Smooth muscle cell (in vitro differentiated cells): ENCODE results near the gene CDK15. TPM values are rescaled to one million over a fixed set of nuclear protein-coding genes. Genes with fewer than 3 reads are reported as not detected.
A peak's percentile ranks its signal among the peaks of the same experiment; 100 is the strongest.

Experiments used
- DNase-seq: peaks from one replicate; lab custom pipeline; 2025; ENCODE audit not compliant: unreplicated experiment; lab: John Stamatoyannopoulos, UW
- H2AFZ ChIP-seq: fragments of 200-600 bp; sonication (generic); 2 replicates; pipeline ENCODE4 v1.6.0; 2016; ENCODE audit warnings: antibody characterized with exemption, low read depth, mild to moderate bottlenecking
- H3F3A ChIP-seq: fragments of 200-600 bp; sonication (generic); 2 replicates; pipeline ENCODE4 v1.6.0; 2017; ENCODE audit warnings: antibody characterized with exemption, low read depth
- H3K27ac ChIP-seq: fragments of 200-600 bp; sonication (generic); 2 replicates; pipeline ENCODE4 v1.5.1; 2016; ENCODE audit warnings: low read depth, mild to moderate bottlenecking
- H3K27me3 ChIP-seq: fragments of 200-600 bp; sonication (generic); 2 replicates; pipeline ENCODE4 v1.6.1; 2016; ENCODE audit warnings: low read depth, mild to moderate bottlenecking
- H3K36me3 ChIP-seq: fragments of 200-600 bp; sonication (generic); 2 replicates; pipeline ENCODE4 v1.5.1; 2016; ENCODE audit warnings: low read depth
- H3K4me1 ChIP-seq: fragments of 200-600 bp; sonication (generic); 2 replicates; pipeline ENCODE4 v1.5.1; 2016; ENCODE audit warnings: low read depth
- H3K4me2 ChIP-seq: fragments of 200-600 bp; sonication (generic); 2 replicates; pipeline ENCODE4 v1.6.0; 2016; ENCODE audit warnings: mild to moderate bottlenecking
- H3K4me3 ChIP-seq: fragments of 200-600 bp; sonication (generic); 2 replicates; pipeline ENCODE4 v1.5.1; 2016; ENCODE audit warnings: mild to moderate bottlenecking
- H3K79me2 ChIP-seq: fragments of 200-600 bp; sonication (generic); 2 replicates; pipeline ENCODE4 v1.6.0; 2016; ENCODE audit warnings: low read depth, mild to moderate bottlenecking
- H3K9ac ChIP-seq: fragments of 200-600 bp; sonication (generic); 2 replicates; pipeline ENCODE4 v1.6.0; 2016; ENCODE audit warnings: low read depth
- H3K9me3 ChIP-seq: fragments of 200-600 bp; sonication (generic); replicated peaks from 2 replicates; pipeline ENCODE4 v1.5.1; 2016; ENCODE audit warnings: low read depth
- H4K20me1 ChIP-seq: fragments of 200-600 bp; sonication (generic); 2 replicates; pipeline ENCODE4 v1.6.0; 2016; ENCODE audit warnings: low read depth
- CTCF ChIP-seq: fragments of 200-600 bp; sonication (generic); IDR thresholded peaks from 2 replicates; pipeline ENCODE4 v1.5.1; 2017; ENCODE audit warnings: borderline replicate concordance, mild to moderate bottlenecking, antibody characterized with exemption; ENCODE audit not compliant: insufficient read depth, poor library complexity, severe bottlenecking
- WGBS: methylation state at CpG from one replicate; pipeline ENCODE4 v1.1.7; 2016; ENCODE audit warnings: low lambda C conversion rate; 5-methylcytosine and 5-hydroxymethylcytosine counted together
- polyA plus RNA-seq: library from polyadenylated mRNA; unstranded; fragments of >200 nt; fragmentation: Nextera tagmentation; extraction: Ambion mirVana; gene quantifications from 2 replicates; pipeline ENCODE4 v1.2.1, GENCODE V29; 2016
- total RNA-seq: library from RNA; depleted of rRNA; stranded (reverse); fragments of >200 nt; gene quantifications from 2 replicates; pipeline ENCODE4 v1.2.3, GENCODE V29; 2014

The CDK15 gene
- total and polyA plus RNA-seq, 2 experiments from 2014 or later: 0.40 to 0.93 TPM

GRCh38 chr2:201828220-201828619 lies 21.9 kb downstream of the CDK15 start:
- H3K9me3 ChIP-seq: no peaks in the 10 kb centered on the region
- no peak overlapping the region for H3K27ac ChIP-seq
- no peaks in the 10 kb centered on the region for H3F3A ChIP-seq
- TF ChIP-seq CTCF: no peak
- H4K20me1 ChIP-seq: no peaks in the 10 kb centered on the region
- no peak overlapping the region for H3K4me2 ChIP-seq
- H2AFZ ChIP-seq: no peak overlapping the region
- H3K4me1 ChIP-seq: peaks cover 4% of the 10 kb centered on the region
- 96% methylated on average over 2 of the region's 2 CpGs for WGBS
- H3K79me2 ChIP-seq: no peaks in the 10 kb centered on the region
- no peak for DNase-seq
- no peaks in the 10 kb centered on the region for H3K27me3 ChIP-seq
- H3K36me3 ChIP-seq: no peaks in the 10 kb centered on the region
- no peak overlapping the region for H3K9ac ChIP-seq
- H3K4me3 ChIP-seq: no peak overlapping the region

- Histone ChIP-seq H3F3A (no peaks in the 10 kb centered on the region), H3K9ac (no peak overlapping the region), H3K4me1 (peaks cover 11% of the 10 kb centered on the region), H2AFZ (no peak overlapping the region), H3K4me2 (peak overlapping the region; percentile 16), H4K20me1 (no peaks in the 10 kb centered on the region), H3K4me3 (no peak overlapping the region), H3K36me3 (no peaks in the 10 kb centered on the region), H3K9me3 (no peaks in the 10 kb centered on the region), H3K27me3 (no peaks in the 10 kb centered on the region), H3K79me2 (no peaks in the 10 kb centered on the region), H3K27ac (peak overlapping the region; percentile 85)
- TF ChIP-seq CTCF: no peak
- no peak for DNase-seq
- WGBS: 96% methylated on average over 1 of the region's 1 CpG
Measured at GRCh38 chr2:201830666-201831065, 24.3 kb downstream of the CDK15 start.

- no peak for DNase-seq
- Histone ChIP-seq H3K9ac (no peak overlapping the region), H3F3A (no peaks in the 10 kb centered on the region), H3K9me3 (no peaks in the 10 kb centered on the region), H3K79me2 (no peaks in the 10 kb centered on the region), H3K4me3 (no peak overlapping the region), H3K36me3 (no peaks in the 10 kb centered on the region), H4K20me1 (no peaks in the 10 kb centered on the region), H3K4me2 (peak overlapping the region; percentile 40), H2AFZ (no peak overlapping the region), H3K27me3 (no peaks in the 10 kb centered on the region), H3K27ac (peak overlapping the region; percentile 85), H3K4me1 (peaks cover 11% of the 10 kb centered on the region)
- WGBS: 13% methylated on average over 2 of the region's 2 CpGs
- no peak for TF ChIP-seq CTCF
Measured at GRCh38 chr2:201831469-201831868, 25.1 kb downstream of the CDK15 start.

GRCh38 chr2:201833781-201834180 lies 27.4 kb downstream of the CDK15 start:
- Histone ChIP-seq H3K27me3 (no peaks in the 10 kb centered on the region), H2AFZ (no peak overlapping the region), H3K79me2 (no peaks in the 10 kb centered on the region), H3K4me1 (peaks cover 11% of the 10 kb centered on the region), H3K27ac (peak overlapping the region; percentile 85), H3K4me3 (no peak overlapping the region), H3K36me3 (no peaks in the 10 kb centered on the region), H3K9me3 (no peaks in the 10 kb centered on the region), H3K9ac (no peak overlapping the region), H3K4me2 (no peak overlapping the region), H3F3A (no peaks in the 10 kb centered on the region), H4K20me1 (no peaks in the 10 kb centered on the region)
- 62% methylated on average over 9 of the region's 9 CpGs for WGBS
- DNase-seq: no peak
- no peak for TF ChIP-seq CTCF
